SK-N-SH (cell line): ENCODE results near the gene MGAT5. TPM values are rescaled to one million over a fixed set of nuclear protein-coding genes. Genes with fewer than 3 reads are reported as not detected.
A peak's percentile ranks its signal among the peaks of the same experiment; 100 is the strongest.

Source experiments
- CTCF ChIA-PET: fragments of 300-600, 350-600 bp; formaldehyde crosslinking; extraction: SDS; loops from one replicate; lab custom pipeline; 2021; lab: Yijun Ruan, JAX
- POLR2A ChIA-PET: fragments of 350-600 bp; sonication (Branson Sonifier 250); formaldehyde crosslinking; extraction: SDS; loops from one replicate; lab custom pipeline; 2020; ENCODE audit warnings: antibody characterized with exemption, inconsistent platforms; lab: Yijun Ruan, JAX
- DNase-seq: peaks from one replicate; pipeline ENCODE4 v3.0.0; 2012
- H2AFZ ChIP-seq: fragments of 200-600 bp; sonication (generic); 2 replicates; pipeline ENCODE4 v1.8.1; 2016; ENCODE audit warnings: antibody characterized with exemption, mild to moderate bottlenecking, low read depth
- H3F3A ChIP-seq: fragments of 200-600 bp; sonication (generic); replicated peaks from 2 replicates; pipeline ENCODE3; 2016; ENCODE audit warnings: antibody characterized with exemption, mild to moderate bottlenecking; ENCODE audit not compliant: insufficient read depth
- H3K27ac ChIP-seq, 2 experiments: fragments of 200-500 bp in 1 of 2; fragments of 200-600 bp in 1 of 2; sonication (Bioruptor generic) in 1 of 2; sonication (generic), shearing (Covaris generic) in 1 of 2; 2 replicates each; pipeline versions ENCODE4 v1.5.1 to v1.6.1; 2014 to 2016; ENCODE audit warnings: low read depth in 2 of 2, inconsistent platforms in 1 of 2, low read length in 1 of 2, mild to moderate bottlenecking in 1 of 2, mixed read lengths in 1 of 2
- H3K27me3 ChIP-seq: fragments of 200-600 bp; sonication (generic), shearing (Covaris generic); 2 replicates; pipeline ENCODE4 v1.6.1; 2016; ENCODE audit warnings: mixed run types; ENCODE audit not compliant: insufficient read depth
- H3K36me3 ChIP-seq, 2 experiments: fragments of 200-500 bp in 1 of 2; fragments of 200-600 bp in 1 of 2; sonication (Bioruptor generic) in 1 of 2; sonication (generic) in 1 of 2; replicated peaks in 1 of 2; 2 replicates each; pipeline versions ENCODE3 to v1.5.1; 2014 to 2016; ENCODE audit warnings: low read length in 1 of 2, mild to moderate bottlenecking in 1 of 2; ENCODE audit not compliant: insufficient read depth in 2 of 2, control insufficient read depth in 1 of 2
- H3K4me1 ChIP-seq, 2 experiments: fragments of 200-500 bp in 1 of 2; fragments of 200-600 bp in 1 of 2; sonication (Bioruptor generic) in 1 of 2; sonication (generic), shearing (Covaris generic) in 1 of 2; 2 replicates each; pipeline versions ENCODE4 v1.5.1 to v1.6.1; 2014 to 2016; ENCODE audit warnings: low read depth in 1 of 2, low read length in 1 of 2, mixed run types in 1 of 2; ENCODE audit not compliant: insufficient read depth in 2 of 2, control insufficient read depth in 1 of 2
- H3K4me2 ChIP-seq: fragments of 200-600 bp; sonication (generic), shearing (Covaris generic); 2 replicates; pipeline ENCODE4 v1.6.1; 2017; ENCODE audit warnings: mixed run types
- H3K4me3 ChIP-seq, 2 experiments: fragments of 200-500 bp in 1 of 2; fragments of 200-600 bp in 1 of 2; sonication (Bioruptor generic) in 1 of 2; sonication (generic), shearing (Covaris generic) in 1 of 2; 2 replicates each; pipeline versions ENCODE4 v1.5.1 to v1.8.1; 2014 to 2016; ENCODE audit warnings: low read depth in 2 of 2, inconsistent platforms in 1 of 2, low read length in 1 of 2, mild to moderate bottlenecking in 1 of 2, mixed read lengths in 1 of 2, moderate library complexity in 1 of 2
- H3K79me2 ChIP-seq: fragments of 200-600 bp; sonication (generic); 2 replicates; pipeline ENCODE4 v1.8.1; 2017; ENCODE audit warnings: mild to moderate bottlenecking; ENCODE audit not compliant: insufficient read depth
- H3K9ac ChIP-seq: fragments of 200-600 bp; sonication (generic); 2 replicates; pipeline ENCODE4 v1.6.1; 2017; ENCODE audit warnings: mixed run types
- H3K9me2 ChIP-seq: fragments of 200-600 bp; sonication (generic); 2 replicates; pipeline ENCODE4 v1.6.1; 2017; ENCODE audit warnings: mixed run types
- H3K9me3 ChIP-seq: fragments of 200-600 bp; sonication (generic); 2 replicates; pipeline ENCODE4 v1.6.1; 2017; ENCODE audit warnings: mixed run types, mild to moderate bottlenecking, moderate library complexity
- H4K20me1 ChIP-seq: fragments of 200-600 bp; sonication (generic); 2 replicates; pipeline ENCODE4 v1.6.1; 2017; ENCODE audit warnings: mild to moderate bottlenecking, mixed run types; ENCODE audit not compliant: insufficient read depth
- CHD2 ChIP-seq: fragments of 150-350 bp; IDR thresholded peaks from 2 replicates; pipeline ENCODE4 v1.6.1; 2018; ENCODE audit warnings: low read length; ENCODE audit not compliant: partially characterized antibody
- EZH2phosphoT487 ChIP-seq: fragments of 200-600 bp; sonication (generic); IDR thresholded peaks from 2 replicates; pipeline ENCODE4 v1.6.1; 2017; ENCODE audit warnings: low read depth, mixed run types, mild to moderate bottlenecking, antibody characterized with exemption, moderate library complexity, borderline replicate concordance
- FOSL2 ChIP-seq: IDR thresholded peaks from 2 replicates; pipeline ENCODE4 v1.4.0; 2012; ENCODE audit warnings: low read depth, mild to moderate bottlenecking, moderate library complexity, borderline replicate concordance
- FOXM1 ChIP-seq: IDR thresholded peaks from 2 replicates; pipeline ENCODE4 v1.4.0; 2012; ENCODE audit warnings: low read depth, mild to moderate bottlenecking
- GATA2 ChIP-seq: sonication (generic); formaldehyde crosslinking; IDR thresholded peaks from 2 replicates; pipeline ENCODE4 v1.5.0; 2020; ENCODE audit warnings: mild to moderate bottlenecking, missing genetic modification reagents
- MXI1 ChIP-seq: IDR thresholded peaks from 2 replicates; pipeline ENCODE4 v1.6.1; 2012; ENCODE audit warnings: mild to moderate bottlenecking, low read depth, low read length, improper control_type of control experiment
- NFIC ChIP-seq: IDR thresholded peaks from 2 replicates; pipeline ENCODE4 v1.4.0; 2012; ENCODE audit warnings: borderline replicate concordance
- TAF1 ChIP-seq: IDR thresholded peaks from 2 replicates; pipeline ENCODE4 v1.6.1; 2012; ENCODE audit warnings: low read depth, mild to moderate bottlenecking, low read length, moderate library complexity, borderline replicate concordance
- TCF12 ChIP-seq: IDR thresholded peaks from 2 replicates; pipeline ENCODE4 v1.4.0; 2012
- YY1 ChIP-seq: IDR thresholded peaks from 2 replicates; pipeline ENCODE4 v1.4.0; 2012; ENCODE audit warnings: low read depth, mild to moderate bottlenecking
- WGBS: methylation state at CpG from one replicate; pipeline ENCODE4 v1.1.6; 2017; ENCODE audit warnings: low lambda C conversion rate; 5-methylcytosine and 5-hydroxymethylcytosine counted together
- polyA plus RNA-seq, 3 experiments: library from polyadenylated mRNA; depleted of rRNA; stranded (reverse); fragments of >200 nt; gene quantifications; 2 replicates each; pipeline ENCODE4 v1.2.3, GENCODE V29; 2012
- TF ChIP-seq, protein P1 (sequence below): IDR thresholded peaks from 2 replicates; pipeline ENCODE4; 2012
- TF ChIP-seq, protein P2 (sequence below): IDR thresholded peaks from 2 replicates; pipeline ENCODE4 v1.6.1; 2012; ENCODE audit warnings: mild to moderate bottlenecking, low read depth, low read length, moderate library complexity
- TF ChIP-seq, protein P3 (sequence below): IDR thresholded peaks from 2 replicates; pipeline ENCODE4 v1.4.0; 2012; ENCODE audit warnings: low read depth

MGAT5 gene
- polyA plus RNA-seq, 1 of the 3 experiments (the other 2 are of a cell fraction): 18.2 TPM

DNA sequence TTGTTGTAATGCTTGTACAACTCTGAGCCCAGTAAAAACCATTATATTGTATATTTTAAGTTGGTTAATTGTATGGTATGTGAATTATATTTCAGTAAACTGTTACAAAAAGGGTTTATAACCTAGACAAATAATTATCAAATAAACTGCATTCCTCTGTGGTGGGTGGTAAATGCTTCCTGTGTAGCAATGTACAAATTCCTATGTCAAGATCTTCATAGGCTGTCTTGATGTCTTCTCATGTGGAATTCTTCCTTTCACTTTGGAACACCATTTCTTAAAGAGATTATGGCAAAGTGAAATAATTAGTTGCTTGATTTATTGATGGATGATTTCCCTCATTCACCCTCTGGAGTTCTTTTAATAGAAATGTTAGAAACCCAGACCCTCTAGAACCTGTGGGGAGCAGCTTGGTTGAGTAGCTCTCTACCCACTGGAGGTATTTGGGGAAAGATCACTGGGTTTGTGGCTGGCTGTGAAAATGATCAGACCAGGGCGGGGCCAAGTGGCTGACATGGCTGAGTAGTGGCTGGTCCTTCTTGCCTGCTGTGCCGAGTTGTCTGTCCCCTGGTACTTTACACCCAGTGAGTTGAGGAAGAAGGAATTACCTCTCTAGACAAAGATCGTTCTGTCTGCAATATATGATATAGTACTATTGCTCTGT lies 22.4 kb upstream of the MGAT5 start (continued):
- no peak for TF ChIP-seq NFIC
- TF ChIP-seq, protein P1, sequence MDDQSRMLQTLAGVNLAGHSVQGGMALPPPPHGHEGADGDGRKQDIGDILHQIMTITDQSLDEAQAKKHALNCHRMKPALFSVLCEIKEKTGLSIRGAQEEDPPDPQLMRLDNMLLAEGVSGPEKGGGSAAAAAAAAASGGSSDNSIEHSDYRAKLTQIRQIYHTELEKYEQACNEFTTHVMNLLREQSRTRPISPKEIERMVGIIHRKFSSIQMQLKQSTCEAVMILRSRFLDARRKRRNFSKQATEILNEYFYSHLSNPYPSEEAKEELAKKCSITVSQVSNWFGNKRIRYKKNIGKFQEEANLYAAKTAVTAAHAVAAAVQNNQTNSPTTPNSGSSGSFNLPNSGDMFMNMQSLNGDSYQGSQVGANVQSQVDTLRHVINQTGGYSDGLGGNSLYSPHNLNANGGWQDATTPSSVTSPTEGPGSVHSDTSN: no peak

DNA sequence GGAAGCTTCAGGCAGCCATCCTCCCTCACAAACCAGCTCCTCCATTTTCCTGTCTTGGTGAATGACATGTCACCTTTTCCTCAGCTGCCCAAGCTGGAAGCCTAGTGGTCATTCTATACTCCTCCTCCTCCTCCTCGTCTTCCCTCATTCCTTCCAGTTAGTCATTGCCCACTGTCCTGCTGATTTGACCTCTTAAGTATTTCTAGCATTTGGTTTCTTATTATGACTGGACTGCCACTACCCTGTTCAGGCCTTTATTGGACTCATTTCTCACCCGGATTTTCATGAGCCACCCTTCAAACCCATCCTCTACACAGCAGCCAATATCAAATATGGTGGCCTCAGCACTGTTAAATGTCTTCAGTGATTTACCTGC lies 21.9 kb upstream of the MGAT5 start:
- POLR2A ChIA-PET: no interaction called here
- Histone ChIP-seq H3K9me3 (no peaks in the 10 kb centered on the region), H4K20me1 (no peaks in the 10 kb centered on the region), H3K27me3 (no peaks in the 10 kb centered on the region), H3K4me3 (no peak overlapping the region), H3K27ac (peak overlapping the region in 1 of 2 experiments; percentile 11; a peak in 1 of 4 replicates), H3K79me2 (0 out of 2 replicates have a peak, but pooled peaks cover 4% of the 10 kb centered on the region), H3F3A (no peaks in the 10 kb centered on the region), H3K36me3 (no peaks in the 10 kb centered on the region), H3K9me2 (no peaks in the 10 kb centered on the region), H3K9ac (no peak overlapping the region), H3K4me2 (no peak overlapping the region), H3K4me1 (peaks cover 18 to 24% of the 10 kb centered on the region in 2 experiments; a peak in 3 of 4 replicates), H2AFZ (no peak overlapping the region)
- DNase-seq: no peak
- TF ChIP-seq GATA2 (CRISPR knock-in tag) (no peak), NFIC (no peak), FOSL2 (peak; percentile 25; the same call in 1 of the 2 replicates), YY1 (no peak), CHD2 (no peak), TCF12 (no peak), TAF1 (no peak), MXI1 (no peak), EZH2phosphoT487 (no peak), FOXM1 (no peak)
- TF ChIP-seq, protein P2, sequence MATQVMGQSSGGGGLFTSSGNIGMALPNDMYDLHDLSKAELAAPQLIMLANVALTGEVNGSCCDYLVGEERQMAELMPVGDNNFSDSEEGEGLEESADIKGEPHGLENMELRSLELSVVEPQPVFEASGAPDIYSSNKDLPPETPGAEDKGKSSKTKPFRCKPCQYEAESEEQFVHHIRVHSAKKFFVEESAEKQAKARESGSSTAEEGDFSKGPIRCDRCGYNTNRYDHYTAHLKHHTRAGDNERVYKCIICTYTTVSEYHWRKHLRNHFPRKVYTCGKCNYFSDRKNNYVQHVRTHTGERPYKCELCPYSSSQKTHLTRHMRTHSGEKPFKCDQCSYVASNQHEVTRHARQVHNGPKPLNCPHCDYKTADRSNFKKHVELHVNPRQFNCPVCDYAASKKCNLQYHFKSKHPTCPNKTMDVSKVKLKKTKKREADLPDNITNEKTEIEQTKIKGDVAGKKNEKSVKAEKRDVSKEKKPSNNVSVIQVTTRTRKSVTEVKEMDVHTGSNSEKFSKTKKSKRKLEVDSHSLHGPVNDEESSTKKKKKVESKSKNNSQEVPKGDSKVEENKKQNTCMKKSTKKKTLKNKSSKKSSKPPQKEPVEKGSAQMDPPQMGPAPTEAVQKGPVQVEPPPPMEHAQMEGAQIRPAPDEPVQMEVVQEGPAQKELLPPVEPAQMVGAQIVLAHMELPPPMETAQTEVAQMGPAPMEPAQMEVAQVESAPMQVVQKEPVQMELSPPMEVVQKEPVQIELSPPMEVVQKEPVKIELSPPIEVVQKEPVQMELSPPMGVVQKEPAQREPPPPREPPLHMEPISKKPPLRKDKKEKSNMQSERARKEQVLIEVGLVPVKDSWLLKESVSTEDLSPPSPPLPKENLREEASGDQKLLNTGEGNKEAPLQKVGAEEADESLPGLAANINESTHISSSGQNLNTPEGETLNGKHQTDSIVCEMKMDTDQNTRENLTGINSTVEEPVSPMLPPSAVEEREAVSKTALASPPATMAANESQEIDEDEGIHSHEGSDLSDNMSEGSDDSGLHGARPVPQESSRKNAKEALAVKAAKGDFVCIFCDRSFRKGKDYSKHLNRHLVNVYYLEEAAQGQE: no peak
- TF ChIP-seq, protein P3, sequence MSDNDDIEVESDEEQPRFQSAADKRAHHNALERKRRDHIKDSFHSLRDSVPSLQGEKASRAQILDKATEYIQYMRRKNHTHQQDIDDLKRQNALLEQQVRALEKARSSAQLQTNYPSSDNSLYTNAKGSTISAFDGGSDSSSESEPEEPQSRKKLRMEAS: no peak
- TF ChIP-seq, protein P1: 0 out of 2 replicates have a peak, but pooled peaks have one; percentile 10
- CTCF ChIA-PET: interaction anchor here (1.0 to 3.2 kb wide), 4 partner anchors 10 to 219 kb away, joined by 5 to 13 read pairs (median 8); no protein-coding TSS in a partner anchor
- 48% methylated on average over 2 of the region's 2 CpGs for WGBS
